ENCODE data around the gene DLG2.

DLG2 gene

DNA sequence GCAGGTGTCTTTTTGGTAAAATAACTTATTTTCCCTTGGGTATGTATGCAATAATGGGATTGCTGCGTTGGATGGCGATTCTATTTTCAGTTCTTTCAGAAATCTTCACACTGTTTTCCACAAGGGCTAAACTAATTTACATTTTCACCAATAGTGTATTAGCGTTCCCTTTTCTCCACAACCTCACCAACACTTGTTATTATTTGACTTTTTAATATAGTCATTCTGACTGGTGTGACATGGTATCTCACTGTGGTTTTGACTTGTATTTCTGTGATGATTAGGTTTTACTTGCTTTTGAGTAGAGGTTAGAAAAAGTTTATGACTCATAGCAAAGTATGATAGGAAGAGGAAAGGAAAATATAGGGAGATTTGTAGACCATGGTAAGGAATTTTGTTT lies 92.3 kb downstream of the DLG2 start:
- H3K9me3 ChIP-seq (ENCODE audit: control insufficient read depth, insufficient read depth, low read length), result peaks cover 3% of the 10 kb centered on the region; the same call in 1 of the 2 replicates
- no peaks in the 10 kb centered on the region for H3F3A ChIP-seq (ENCODE audit: control insufficient read depth, insufficient read depth)
- no peak for TF ChIP-seq CTCF (IDR thresholded peaks at IDR 0.05; ENCODE audit: low read depth, low read length, poor library complexity, severe bottlenecking)
- H3K27me3 ChIP-seq (ENCODE audit: control insufficient read depth, low read length), result no peaks in the 10 kb centered on the region
- no peak overlapping the region for H3K4me3 ChIP-seq (ENCODE audit: low read length)
- H3K4me2 ChIP-seq (ENCODE audit: low read length), result no peak overlapping the region
- no peaks in the 10 kb centered on the region for H3K36me3 ChIP-seq (ENCODE audit: control insufficient read depth, low read length)
- H4K20me1 ChIP-seq (ENCODE audit: control insufficient read depth, insufficient read depth, low read depth, low read length), result no peaks in the 10 kb centered on the region
- no peaks in the 10 kb centered on the region for H3K79me2 ChIP-seq (ENCODE audit: control insufficient read depth, low read length)
- H3K9me2 ChIP-seq (replicated peaks; ENCODE audit: control insufficient read depth, low read length), result no peaks in the 10 kb centered on the region
- H3K4me1 ChIP-seq (ENCODE audit: control insufficient read depth, low read length), result no peaks in the 10 kb centered on the region
- no peak overlapping the region for H3K27ac ChIP-seq (ENCODE audit: low read depth, low read length)

DNA sequence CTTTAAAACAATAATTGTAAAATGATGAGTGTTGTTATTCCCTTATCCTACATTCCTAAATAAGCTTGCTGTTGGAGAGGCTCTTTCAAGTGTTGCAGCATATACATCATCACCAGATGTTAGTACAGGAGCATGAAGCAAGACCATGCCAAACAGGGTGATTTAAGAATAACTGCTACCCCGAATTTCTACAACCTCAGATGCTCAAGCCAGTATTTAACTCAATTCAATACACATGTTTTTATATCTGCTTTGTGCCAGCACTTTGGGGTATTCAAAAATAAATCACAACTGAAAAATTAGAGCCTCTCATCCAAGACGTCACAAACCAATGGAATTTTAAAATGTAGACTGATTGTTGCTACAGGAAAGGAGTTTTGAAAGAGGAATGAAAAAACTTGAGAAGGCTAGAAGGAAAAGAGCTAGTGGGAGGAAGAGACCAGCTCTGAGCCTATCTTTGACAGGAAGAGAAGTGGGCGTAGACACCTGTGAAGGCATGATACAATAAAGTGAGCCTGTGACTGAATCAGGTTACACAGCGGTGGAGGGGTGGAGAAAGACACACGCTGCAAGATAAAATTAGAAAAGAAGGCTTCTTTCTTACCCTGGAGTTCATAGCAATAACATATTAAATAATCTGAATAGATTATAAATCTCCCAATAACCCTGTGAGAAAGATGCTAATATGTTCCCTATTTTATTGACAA lies 95.8 kb downstream of the DLG2 start:
- H3K4me1 ChIP-seq (ENCODE audit: control insufficient read depth, low read length), result no peaks in the 10 kb centered on the region
- no peak overlapping the region for H3K4me3 ChIP-seq (ENCODE audit: low read length)
- H3K27me3 ChIP-seq (ENCODE audit: control insufficient read depth, low read length), result no peaks in the 10 kb centered on the region
- no peaks in the 10 kb centered on the region for H3K9me2 ChIP-seq (replicated peaks; ENCODE audit: control insufficient read depth, low read length)
- peaks cover 3% of the 10 kb centered on the region; the same call in 1 of the 2 replicates for H3K9me3 ChIP-seq (ENCODE audit: control insufficient read depth, insufficient read depth, low read length)
- no peaks in the 10 kb centered on the region for H3F3A ChIP-seq (ENCODE audit: control insufficient read depth, insufficient read depth)
- no peak for TF ChIP-seq CTCF (IDR thresholded peaks at IDR 0.05; ENCODE audit: low read depth, low read length, poor library complexity, severe bottlenecking)
- TF ChIP-seq EZH2phosphoT487 (IDR thresholded peaks at IDR 0.05; ENCODE audit: borderline replicate concordance, low read length), result no peak
- no peak overlapping the region for H3K27ac ChIP-seq (ENCODE audit: low read depth, low read length)
- no peaks in the 10 kb centered on the region for H3K79me2 ChIP-seq (ENCODE audit: control insufficient read depth, low read length)
- H4K20me1 ChIP-seq (ENCODE audit: control insufficient read depth, insufficient read depth, low read depth, low read length), result no peaks in the 10 kb centered on the region
- no peaks in the 10 kb centered on the region for H3K36me3 ChIP-seq (ENCODE audit: control insufficient read depth, low read length)
- no peak overlapping the region for H3K4me2 ChIP-seq (ENCODE audit: low read length)

DNA sequence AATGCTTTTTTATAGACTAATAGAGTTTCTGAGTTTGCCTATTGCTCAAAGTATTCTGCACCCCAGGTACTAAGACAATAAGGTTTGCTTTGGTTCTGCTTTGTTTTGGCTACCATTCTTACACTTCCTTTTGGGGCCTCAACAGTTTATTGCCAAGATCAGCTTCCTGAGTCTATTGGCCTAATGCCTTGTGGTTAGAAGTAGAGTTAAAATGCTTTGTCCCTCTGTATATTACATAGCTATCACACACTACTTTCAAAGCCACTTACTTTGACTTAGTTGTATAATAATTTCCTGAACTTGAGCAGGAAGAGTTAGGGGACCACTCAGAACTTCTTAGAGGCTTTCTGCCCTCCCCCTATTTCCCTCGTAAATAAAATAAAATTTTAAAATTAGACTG lies 96.5 kb downstream of the DLG2 start:
- no peak overlapping the region for H3K4me2 ChIP-seq (ENCODE audit: low read length)
- no peak for TF ChIP-seq CTCF (IDR thresholded peaks at IDR 0.05; ENCODE audit: low read depth, low read length, poor library complexity, severe bottlenecking)
- TF ChIP-seq EZH2phosphoT487 (IDR thresholded peaks at IDR 0.05; ENCODE audit: borderline replicate concordance, low read length), result no peak
- H3K4me3 ChIP-seq (ENCODE audit: low read length), result no peak overlapping the region
- peaks cover 3% of the 10 kb centered on the region; the same call in 1 of the 2 replicates for H3K9me3 ChIP-seq (ENCODE audit: control insufficient read depth, insufficient read depth, low read length)
- H3K36me3 ChIP-seq (ENCODE audit: control insufficient read depth, low read length), result no peaks in the 10 kb centered on the region
- no peaks in the 10 kb centered on the region for H3K4me1 ChIP-seq (ENCODE audit: control insufficient read depth, low read length)
- H3K79me2 ChIP-seq (ENCODE audit: control insufficient read depth, low read length), result no peaks in the 10 kb centered on the region
- H3K27me3 ChIP-seq (ENCODE audit: control insufficient read depth, low read length), result no peaks in the 10 kb centered on the region
- H3K9me2 ChIP-seq (replicated peaks; ENCODE audit: control insufficient read depth, low read length), result no peaks in the 10 kb centered on the region
- H3F3A ChIP-seq (ENCODE audit: control insufficient read depth, insufficient read depth), result no peaks in the 10 kb centered on the region
- H4K20me1 ChIP-seq (ENCODE audit: control insufficient read depth, insufficient read depth, low read depth, low read length), result no peaks in the 10 kb centered on the region
- no peak overlapping the region for H3K27ac ChIP-seq (ENCODE audit: low read depth, low read length)

Measured in DOHH2 (cell line).